K562 (cell line): ENCODE results near the gene HDAC3. TPM values are rescaled to one million over a fixed set of nuclear protein-coding genes. Genes with fewer than 3 reads are reported as not detected.

Source experiments
- ATF2 ChIP-seq: sonication (generic); formaldehyde crosslinking; IDR thresholded peaks from 2 replicates; pipeline ENCODE4 v1.8.1; 2022; ENCODE audit warnings: missing genetic modification reagents
- CREM ChIP-seq: IDR thresholded peaks from 2 replicates; pipeline ENCODE4 v1.6.1; 2014; ENCODE audit warnings: antibody characterized with exemption, low read depth
- MCM7 ChIP-seq, 2 experiments: fragments of 450-650 bp; IDR thresholded peaks; 2 replicates each; pipeline ENCODE4 v1.6.1; 2016 to 2018
- OTX1 ChIP-seq: fragments of 450-650 bp; formaldehyde crosslinking; IDR thresholded peaks from 2 replicates; pipeline ENCODE4 v1.4.0; 2022; ENCODE audit warnings: mild to moderate bottlenecking
- PML ChIP-seq: IDR thresholded peaks from 2 replicates; pipeline ENCODE4 v1.6.1; 2012; ENCODE audit warnings: low read length, inconsistent platforms
- RBM15 ChIP-seq: fragments of 200-400 bp; formaldehyde crosslinking; IDR thresholded peaks from 2 replicates; pipeline ENCODE4 v1.6.1; 2018; ENCODE audit warnings: mild to moderate bottlenecking, low read length, moderate library complexity; ENCODE audit not compliant: insufficient read depth
- RCOR1 ChIP-seq, 2 experiments: IDR thresholded peaks; 2 replicates each; pipeline ENCODE4 v1.6.1; 2012; ENCODE audit warnings: low read depth in 2 of 2, low read length in 2 of 2, borderline replicate concordance in 1 of 2, improper control_type of control experiment in 1 of 2
- U2AF2 ChIP-seq: fragments of 200-400 bp; formaldehyde crosslinking; optimal IDR thresholded peaks from 2 replicates; pipeline ENCODE3; 2017; ENCODE audit warnings: low read depth, mild to moderate bottlenecking, low read length
- VEZF1 ChIP-seq: fragments of 200-800 bp; sonication (Bioruptor generic); IDR thresholded peaks from 2 replicates; pipeline ENCODE4 v1.6.1; 2017; ENCODE audit warnings: missing genetic modification characterization, missing compliant biosample characterization
- ZBTB26 ChIP-seq: fragments of 450-650 bp; formaldehyde crosslinking; IDR thresholded peaks from 2 replicates; pipeline ENCODE4 v1.4.0; 2022; ENCODE audit warnings: missing genetic modification characterization
- ZHX1 ChIP-seq: fragments of 150-350 bp; conservative IDR thresholded peaks from 2 replicates; pipeline ENCODE4 v1.6.1; 2014; ENCODE audit warnings: low read length
- ZNF175 ChIP-seq: fragments of 200-800 bp; sonication (Bioruptor generic); IDR thresholded peaks from 2 replicates; pipeline ENCODE4 v1.6.1; 2016; ENCODE audit warnings: low read depth, mild to moderate bottlenecking, missing genetic modification characterization, missing compliant biosample characterization
- ZNF280B ChIP-seq: fragments of 250-450 bp; sonication (Bioruptor Pico); IDR thresholded peaks from 2 replicates; pipeline ENCODE4 v1.5.1; 2021; ENCODE audit warnings: mild to moderate bottlenecking
- ZNF589 ChIP-seq: fragments of 200-800 bp; sonication (Bioruptor generic); IDR thresholded peaks from 2 replicates; pipeline ENCODE4 v1.6.1; 2016; ENCODE audit warnings: low read depth, missing genetic modification characterization, missing compliant biosample characterization
- ZNF639 ChIP-seq, 2 experiments: fragments of 200-800 bp in 1 of 2; sonication (Bioruptor generic) in 1 of 2; sonication (generic) in 1 of 2; formaldehyde crosslinking in 1 of 2; IDR thresholded peaks in 1 of 2; conservative IDR thresholded peaks in 1 of 2; 2 replicates each; pipeline versions ENCODE4 v1.5.0 to v1.6.1; 2016 to 2020; ENCODE audit warnings: missing compliant biosample characterization in 1 of 2, missing genetic modification characterization in 1 of 2, missing genetic modification reagents in 1 of 2
- polyA plus RNA-seq, 8 experiments: library from polyadenylated mRNA; depleted of rRNA in 4 of 8; stranded (reverse) in 5 of 8; unstranded in 3 of 8; fragments of >200 nt; fragmentation: Nextera tagmentation in 2 of 8; fragmentation: Illumina TruSeq in 1 of 8; extraction: Ambion mirVana in 2 of 8; extraction: Trizol in 1 of 8; gene quantifications; 2 replicates each; pipeline versions ENCODE4 v1.2.1 to v1.2.3, GENCODE V29; 2011 to 2014; ENCODE audit warnings: inconsistent platforms in 1 of 8, missing spikeins in 1 of 8
- total RNA-seq, 7 experiments: library from RNA; depleted of rRNA in 6 of 7; stranded (reverse); fragments of >200 nt in 6 of 7; fragmentation: Illumina TruSeq in 2 of 7; extraction: Trizol in 2 of 7; gene quantifications; 2 replicates each; pipeline versions ENCODE4 v1.2.1 to v1.2.3, GENCODE V29; 2011 to 2021; ENCODE audit warnings: low replicate concordance in 1 of 7

Gene HDAC3
- total and polyA plus RNA-seq, 9 of the 15 experiments (the other 6 are each of a cell fraction or from before 2014, with no cell fraction given), result 89.7 to 191 (median 119) TPM

GRCh38 chr5:141618804-141619554, 17.7 kb downstream of the HDAC3 start, which contains the start of gene DIAPH1 (continued):
- TF ChIP-seq ZNF639 (CRISPR knock-in tag; conservative IDR thresholded peaks at IDR 0.05 in 1 of 2, IDR thresholded peaks at IDR 0.05 in 1 of 2) (peak in 1 of 2 experiments; percentile 52; a peak in 1 of 4 replicates), ZBTB26 (CRISPR knock-in tag) (0 out of 2 replicates have a peak, but pooled peaks have one; percentile 77), CREM (peak; percentile 89), ZNF175 (CRISPR knock-in tag) (0 out of 2 replicates have a peak, but pooled peaks have one; percentile 44), ATF2 (CRISPR knock-in tag) (no peak), U2AF2 (no peak), RBM15 (no peak), PML (no peak; the same call in 1 of the 2 replicates), ZHX1 (no peak; the same call in 1 of the 2 replicates), RCOR1 (IDR thresholded peaks at IDR 0.05; ENCODE audit: borderline replicate concordance in 1 of 2, low read depth in 2 of 2, low read length in 2 of 2) (peak in 1 of 2 experiments; percentile 73; a peak in 2 of 4 replicates), MCM7 (IDR thresholded peaks at IDR 0.05) (no peak), OTX1 (CRISPR knock-in tag) (no peak), ZNF589 (no peak), ZNF280B (CRISPR knock-in tag) (no peak), VEZF1 (peak; percentile 94)
